Measurements from ENCODE around the gene TIGIT.

TIGIT gene

DNA sequence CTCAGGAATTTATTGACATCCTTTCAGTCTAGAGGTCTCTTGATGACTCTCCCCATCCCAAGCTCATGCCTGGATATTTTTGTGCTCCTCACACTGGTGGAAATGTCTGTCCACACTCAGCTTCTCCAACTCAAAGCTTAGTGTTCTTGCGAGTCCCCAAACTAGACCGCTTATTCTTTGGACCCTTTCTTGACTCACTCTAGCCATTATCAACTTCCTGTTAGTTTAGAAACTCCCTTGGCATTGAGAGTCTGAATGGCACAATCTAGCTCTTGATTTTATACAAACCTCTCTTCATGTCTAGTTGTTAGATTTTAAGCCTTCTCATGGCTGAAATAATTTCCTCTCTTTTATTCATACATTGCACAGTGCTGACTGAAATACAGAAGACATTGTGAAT lies 19.6 kb downstream of the TIGIT start:
- no peak for DNase-seq (ENCODE audit: low spot score)

DNA sequence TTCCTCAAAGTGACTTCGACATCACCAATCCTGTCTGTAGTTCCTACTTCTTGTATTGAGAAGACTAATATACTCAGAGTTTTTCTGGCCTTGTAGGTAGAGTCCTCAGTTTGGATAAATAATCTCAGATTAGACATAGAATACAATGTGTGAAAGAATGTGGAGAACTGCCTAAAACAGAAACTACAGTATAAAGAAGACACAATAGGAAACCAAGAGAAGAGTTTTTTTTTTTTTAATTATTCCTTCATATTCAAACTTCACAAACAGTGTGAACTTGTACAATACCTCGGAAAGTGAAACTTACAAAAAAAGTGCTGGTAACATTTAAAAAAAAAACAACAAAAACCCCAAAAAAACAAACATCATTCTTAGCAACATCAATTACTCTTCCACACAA lies 20.5 kb downstream of the TIGIT start:
- no peak for DNase-seq (ENCODE audit: low spot score)

DNA sequence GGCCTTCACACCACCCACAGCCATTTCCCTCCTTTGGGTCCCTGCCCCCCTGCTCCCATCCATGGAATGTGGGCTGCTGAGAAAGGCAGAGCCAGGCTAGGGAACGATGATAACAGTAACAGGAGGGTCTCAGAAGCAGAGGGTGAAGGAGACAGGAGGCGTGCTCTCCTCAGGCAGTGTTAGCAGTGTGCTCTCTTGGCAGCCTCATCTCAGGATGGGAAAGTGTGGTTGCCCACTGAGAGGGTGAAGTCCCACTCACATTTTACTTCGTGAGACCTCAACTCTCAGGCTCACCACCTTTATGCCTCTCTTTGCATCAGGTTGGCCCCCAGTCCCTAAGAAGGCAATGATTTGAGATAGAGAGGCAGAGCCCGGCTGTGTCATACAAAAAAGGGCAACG lies 24.5 kb downstream of the TIGIT start:
- DNase-seq (ENCODE audit: low spot score): no peak

DNA sequence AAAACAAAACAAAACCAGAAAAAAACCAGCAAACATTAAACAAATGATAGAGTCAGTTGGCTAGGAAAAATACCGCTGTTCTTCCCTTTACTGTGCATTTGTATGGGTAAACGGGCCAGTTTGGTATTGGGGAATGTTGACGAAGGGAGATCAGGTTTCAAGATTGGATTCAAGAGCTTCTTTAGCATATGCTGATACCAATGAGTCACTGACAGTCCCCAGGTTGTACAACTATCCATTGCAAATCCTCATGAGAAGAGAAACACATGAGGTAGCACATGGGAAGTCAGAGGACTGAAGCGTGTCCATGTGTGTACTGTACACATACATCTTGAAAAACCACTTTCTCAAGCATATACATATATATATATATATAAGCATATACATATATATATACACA lies 25.6 kb downstream of the TIGIT start:
- DNase-seq (ENCODE audit: low spot score): no peak

DNA sequence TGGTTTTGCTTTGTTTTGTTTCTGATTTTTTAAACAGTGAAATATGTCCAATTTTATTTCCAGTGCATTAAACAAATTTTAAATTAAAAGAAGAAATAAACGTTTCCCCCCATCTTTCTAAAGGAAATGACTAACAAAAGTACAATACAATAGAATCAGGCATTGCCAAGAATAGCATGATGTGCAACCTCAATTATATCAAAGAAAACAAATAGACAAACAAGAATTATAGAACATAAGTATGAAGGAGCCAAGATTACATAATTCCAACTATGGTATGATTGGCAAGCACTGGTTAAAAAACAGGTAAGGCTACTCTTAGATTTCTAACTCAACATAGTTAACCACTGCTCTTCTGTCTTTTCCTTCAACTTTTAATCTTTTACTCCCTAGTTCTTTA lies 26.4 kb downstream of the TIGIT start:
- DNase-seq (ENCODE audit: low spot score): no peak

DNA sequence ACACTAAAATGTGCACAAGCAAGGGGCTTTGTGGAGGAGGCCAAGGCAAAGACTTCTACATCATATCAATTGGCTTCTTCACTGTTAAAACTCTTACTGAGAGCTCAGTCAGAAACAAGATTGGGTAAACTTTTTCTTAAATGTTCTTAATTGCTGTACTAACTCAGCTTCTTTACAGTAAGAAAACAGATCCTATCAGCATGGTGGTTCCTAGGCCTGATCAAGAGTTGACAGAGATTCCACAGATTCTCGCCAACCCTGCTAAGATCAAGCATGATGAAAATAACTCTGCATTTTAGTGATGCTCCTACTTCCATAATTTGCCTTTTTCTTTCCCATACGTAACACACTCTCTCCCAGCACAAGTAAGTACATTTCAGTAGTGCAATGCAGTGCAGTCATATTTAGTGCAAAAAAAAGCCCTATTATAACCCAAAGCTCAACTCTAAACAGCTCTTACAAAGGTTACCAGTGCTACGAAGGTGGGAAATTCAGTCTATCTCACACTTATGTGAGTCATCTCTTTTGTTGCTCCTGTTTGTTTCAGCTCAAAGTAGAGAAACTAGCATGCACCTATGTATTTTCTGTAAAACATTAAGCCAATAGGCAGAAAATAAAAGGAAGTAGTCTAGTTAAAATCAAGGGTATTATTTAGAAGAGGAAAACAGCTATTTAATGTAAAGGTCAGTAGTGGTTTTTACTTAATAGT lies 29.9 kb downstream of the TIGIT start:
- DNase-seq (ENCODE audit: low spot score): no peak

DNA sequence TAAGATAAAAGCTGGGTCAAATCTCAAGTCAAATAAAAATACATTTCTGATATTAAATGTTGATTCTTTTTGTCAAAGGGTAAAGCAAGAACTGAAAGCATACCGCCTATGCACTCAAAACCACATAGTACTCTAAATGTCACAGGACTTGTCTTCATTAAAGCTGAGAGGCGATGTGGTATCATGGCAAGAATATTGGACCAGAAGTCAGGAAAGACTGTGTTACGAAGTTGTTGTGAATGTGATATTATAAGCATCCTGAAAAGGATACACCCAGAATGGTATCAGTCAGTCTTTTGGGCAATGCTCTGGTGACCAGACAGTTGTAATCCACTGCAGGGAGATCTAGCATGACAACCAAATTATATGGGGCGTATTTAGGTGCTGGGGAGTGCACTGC lies 33.8 kb downstream of the TIGIT start:
- DNase-seq (ENCODE audit: low spot score): no peak

DNA sequence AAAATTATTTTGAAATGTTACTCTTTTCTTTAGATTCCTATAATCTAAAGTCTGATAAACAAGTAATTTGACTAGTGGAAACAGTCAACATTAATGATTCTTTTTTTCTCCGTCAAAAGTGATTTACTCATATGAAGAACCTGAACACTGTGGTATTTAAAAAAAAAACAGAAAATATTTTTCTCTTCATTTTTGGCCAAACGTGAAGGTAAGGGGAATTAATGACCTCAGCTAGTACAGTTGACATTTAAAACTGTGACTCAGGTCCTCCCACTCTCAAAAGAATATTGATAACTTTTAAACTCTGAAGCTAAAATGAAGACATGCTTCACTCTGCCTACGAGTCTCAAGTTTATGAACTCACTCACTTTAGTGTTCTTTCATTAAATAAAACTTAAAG lies 34.5 kb downstream of the TIGIT start:
- DNase-seq (ENCODE audit: low spot score): no peak

DNA sequence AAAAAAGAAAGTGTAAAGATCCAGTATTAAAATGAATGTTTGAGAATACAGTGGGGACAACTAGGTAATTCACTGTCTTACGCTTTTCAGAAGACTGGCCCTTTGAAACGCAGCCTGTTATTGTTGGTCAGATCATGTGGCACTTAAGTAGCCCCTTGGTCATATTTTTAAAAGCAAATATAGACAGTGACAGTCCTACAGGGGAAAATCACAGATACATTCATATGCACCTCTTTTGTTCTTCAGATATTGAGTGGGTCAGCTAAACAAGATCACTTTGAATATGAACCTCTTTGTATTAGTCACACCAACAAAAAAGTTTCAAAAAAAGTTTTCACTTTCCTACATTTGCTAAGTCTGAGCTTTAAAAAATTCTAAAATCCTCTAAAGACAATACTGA lies 36.0 kb downstream of the TIGIT start:
- DNase-seq (ENCODE audit: low spot score): no peak

DNA sequence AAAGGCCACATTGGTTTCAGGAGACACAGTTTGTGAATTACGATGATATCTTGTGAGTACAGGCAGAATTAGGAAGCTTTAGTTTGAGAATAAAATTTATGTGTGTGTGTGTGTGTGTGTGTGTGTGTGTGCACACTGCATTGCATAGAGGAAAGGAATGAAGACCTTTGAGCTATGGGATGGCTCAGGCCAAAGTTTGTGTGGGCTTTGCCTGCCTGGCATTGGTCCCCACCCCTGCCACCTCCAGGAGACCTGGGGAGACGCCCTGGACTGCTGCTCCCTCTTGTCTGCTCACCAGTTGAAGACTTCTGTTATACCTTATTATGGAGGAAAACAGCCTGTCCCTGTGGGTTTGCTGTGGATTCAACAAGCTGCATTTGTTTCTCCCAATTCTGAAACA lies 37.2 kb downstream of the TIGIT start:
- DNase-seq (ENCODE audit: low spot score): no peak

DNA sequence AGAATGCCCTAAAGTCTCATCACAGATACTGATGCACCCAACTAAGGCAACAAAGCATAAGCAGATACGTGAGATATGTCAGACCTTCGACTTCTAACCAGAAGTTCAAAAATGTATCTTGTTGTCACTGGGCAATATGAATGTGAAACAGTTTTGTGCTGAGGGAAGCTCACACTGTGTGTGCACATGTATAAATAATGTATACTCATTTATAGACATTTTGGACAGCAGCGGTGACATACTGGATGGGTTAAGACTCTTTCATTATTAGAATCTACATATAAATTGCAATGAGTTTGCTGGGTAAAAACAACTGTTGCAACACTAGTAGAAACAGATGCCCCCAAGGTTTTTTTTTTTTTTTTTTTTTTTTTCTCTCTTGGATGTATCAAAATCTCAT lies 37.9 kb downstream of the TIGIT start:
- DNase-seq (ENCODE audit: low spot score): no peak

DNA sequence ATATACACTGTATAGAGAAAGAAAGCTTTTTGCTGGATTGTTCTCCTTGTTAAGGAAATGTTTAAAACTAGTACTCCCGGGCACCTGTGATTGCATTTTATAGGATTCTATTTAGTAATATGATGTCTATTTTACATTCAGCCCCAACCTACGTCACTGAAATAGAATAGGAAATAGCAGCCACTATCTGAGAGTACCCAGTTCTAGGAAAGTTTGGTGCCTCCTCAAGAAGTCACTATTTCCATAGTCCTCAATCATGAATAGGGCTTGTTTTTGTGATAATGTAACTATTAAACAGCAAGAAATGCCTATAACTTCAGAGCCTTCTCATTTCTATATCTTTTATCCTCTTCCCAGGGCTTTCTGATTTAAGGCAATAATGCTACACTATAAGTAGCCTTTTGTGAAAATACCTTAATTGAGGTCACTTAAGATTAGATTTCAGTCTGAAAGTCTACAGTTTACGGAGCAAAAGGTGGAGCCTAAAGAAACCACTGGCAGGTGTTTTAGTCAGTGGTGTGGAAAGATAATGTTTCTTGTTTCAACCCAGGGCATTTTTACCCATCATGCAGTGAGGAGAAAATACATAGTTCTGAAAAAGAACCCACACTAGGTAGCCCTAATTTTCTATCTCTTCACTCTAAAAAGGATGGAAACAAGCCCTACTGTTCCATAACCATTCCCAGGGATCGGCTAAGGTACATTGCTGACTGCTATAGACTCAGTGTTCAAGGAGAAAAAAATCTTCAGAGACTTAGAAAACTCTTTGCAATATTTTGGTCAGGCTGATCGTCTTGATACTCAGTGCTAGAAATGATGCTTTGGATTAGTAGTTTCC lies 38.7 kb downstream of the TIGIT start:
- no peak for DNase-seq (ENCODE audit: low spot score)

DNA sequence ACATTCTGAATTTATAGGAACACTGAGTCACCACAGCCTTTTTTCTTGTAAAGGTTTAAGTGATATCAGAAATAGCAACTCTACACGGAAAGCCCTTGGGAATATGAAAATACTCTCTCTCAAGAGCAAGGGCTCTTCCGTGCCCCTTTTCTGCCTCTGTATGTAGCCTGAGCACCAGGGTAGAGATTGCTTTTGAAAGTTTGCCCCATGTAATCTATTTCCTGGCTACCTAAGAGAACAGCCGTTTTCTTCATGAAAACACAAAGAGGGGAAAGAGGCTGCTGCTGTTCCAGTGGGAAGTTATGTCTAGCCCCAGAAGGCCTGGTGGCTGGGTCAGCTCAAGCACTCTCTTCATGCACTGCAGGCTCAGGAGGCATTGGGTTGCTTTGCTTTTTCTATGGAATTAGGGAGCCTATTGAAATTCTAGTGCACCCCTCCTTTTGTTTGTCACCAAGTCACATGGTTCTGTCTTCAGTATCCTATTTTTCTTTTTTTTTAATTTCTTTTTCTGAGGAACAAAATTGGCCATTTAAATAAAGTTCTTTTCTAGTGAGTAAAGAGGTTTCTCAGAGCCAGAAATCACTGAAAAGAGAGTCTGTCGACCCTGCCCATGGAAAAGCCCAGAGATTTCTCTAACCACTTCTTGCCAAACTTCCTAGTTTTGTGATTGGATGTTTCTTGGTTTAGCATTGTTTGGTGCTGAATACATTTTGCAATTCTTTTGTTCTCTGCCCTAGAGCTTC lies 39.5 kb downstream of the TIGIT start:
- no peak for DNase-seq (ENCODE audit: low spot score)

DNA sequence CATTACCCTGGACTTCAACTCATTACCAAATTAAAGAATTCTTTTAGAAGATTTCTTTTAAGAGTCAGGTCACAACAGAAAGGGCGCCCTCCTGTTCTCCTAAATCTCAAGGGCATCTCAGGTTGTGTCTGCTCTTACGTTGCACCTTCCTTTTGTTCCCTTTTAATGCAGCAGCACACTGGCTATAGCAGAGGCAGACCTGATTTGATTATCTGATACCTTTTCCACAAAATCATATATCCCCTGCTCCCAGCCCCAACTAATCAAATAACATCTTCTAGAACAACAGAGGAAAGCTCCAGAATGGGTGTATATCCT lies 40.1 kb downstream of the TIGIT start:
- no peak for DNase-seq (ENCODE audit: low spot score)

DNA sequence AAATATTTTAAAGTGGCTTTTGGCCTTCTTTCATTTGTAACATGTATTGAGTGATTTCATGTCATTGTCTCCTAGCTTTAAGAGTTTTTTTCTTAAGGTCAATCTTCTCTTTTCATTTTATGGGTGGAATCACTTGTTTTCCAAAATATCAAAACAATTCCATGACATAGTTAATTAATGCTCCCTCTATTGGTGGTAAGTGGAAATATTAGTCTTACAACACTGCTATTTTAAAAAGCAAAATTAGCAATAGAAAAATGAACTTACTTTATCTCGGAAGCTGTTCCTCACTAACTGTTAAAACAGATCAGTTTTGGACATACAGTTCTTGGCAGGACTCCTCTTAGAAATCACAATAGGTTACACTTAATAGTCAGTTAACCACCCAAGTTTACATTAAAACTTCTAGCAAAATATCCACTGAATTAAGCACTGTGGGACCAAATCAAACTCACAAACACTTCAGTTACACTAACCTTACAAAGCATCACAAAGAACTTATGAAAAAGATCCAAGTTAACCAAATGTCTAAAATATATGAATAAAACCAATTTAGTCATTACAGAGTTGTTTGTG lies 42.4 kb downstream of the TIGIT start:
- DNase-seq (ENCODE audit: low spot score): no peak

DNA sequence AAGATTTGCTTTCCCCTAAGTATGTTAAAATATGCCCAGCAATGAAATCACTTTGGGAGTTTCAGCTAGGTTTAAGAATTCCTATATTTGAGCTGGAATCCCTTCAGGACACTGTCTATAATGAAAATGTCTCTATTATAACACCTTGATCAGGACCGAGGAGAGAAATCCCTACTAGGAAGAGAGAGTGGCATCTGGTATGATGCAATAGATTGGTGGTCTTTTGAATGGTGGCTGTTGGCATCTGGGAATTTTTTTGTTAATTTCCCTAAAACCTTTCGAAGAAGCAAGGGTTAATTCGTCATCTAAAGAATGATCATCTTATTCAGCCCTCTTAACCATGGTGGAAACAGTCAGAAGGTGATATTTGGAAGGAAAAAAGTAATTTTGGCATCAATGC lies 43.0 kb downstream of the TIGIT start:
- no peak for DNase-seq (ENCODE audit: low spot score)

DNA sequence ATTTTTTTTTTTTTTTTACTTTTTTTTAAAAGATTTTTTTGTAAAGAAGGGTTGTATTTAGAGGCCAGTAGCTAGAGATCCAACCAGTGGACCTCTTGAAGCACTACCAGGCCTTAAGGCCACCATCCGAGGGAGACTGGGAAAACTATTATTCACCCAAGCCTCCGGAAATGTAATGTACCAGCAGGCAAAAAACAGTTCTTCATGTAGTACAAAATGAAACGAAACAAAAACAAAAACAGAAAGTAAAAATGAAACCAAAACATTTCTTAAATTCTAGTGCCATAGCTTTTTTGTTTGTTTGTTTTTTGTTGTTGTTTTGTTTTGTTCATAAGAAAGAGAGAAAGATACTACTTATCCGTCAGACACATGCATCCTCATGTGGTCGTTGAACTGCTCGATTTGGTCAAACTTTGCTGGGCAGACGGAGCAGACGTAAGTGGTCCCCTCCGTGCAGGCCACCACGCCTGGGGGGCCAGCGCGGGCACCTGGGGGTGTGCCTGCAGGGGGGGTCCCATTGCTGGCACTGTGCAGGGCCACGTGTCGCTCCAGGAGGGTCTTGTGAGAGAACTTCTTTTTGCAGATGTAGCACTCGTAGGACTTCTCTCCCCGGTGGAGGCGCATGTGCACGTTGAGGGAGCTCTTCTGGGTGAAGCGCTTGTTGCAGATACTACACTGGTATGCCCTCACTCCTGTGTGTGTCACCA lies 45.0 kb downstream of the TIGIT start:
- DNase-seq (ENCODE audit: low spot score): no peak

DNA sequence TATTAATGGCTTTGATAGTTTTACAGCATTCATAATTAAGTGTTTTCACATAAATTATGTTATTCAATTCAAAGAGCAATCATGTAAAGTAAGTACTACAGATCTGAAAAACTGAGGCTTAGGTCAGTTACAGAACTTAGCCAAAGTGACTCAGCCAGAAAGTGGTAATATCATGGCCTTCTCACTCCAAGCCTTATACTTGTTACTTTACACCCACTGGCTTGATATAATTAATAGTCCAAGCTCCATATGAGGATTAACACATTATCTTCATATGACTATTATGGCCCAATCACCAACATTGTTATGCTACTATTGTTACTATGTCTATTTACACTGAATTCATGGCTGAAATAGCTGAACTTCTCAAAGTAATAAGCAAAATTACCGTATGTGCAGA lies 50.7 kb downstream of the TIGIT start:
- DNase-seq (ENCODE audit: low spot score): no peak

DNA sequence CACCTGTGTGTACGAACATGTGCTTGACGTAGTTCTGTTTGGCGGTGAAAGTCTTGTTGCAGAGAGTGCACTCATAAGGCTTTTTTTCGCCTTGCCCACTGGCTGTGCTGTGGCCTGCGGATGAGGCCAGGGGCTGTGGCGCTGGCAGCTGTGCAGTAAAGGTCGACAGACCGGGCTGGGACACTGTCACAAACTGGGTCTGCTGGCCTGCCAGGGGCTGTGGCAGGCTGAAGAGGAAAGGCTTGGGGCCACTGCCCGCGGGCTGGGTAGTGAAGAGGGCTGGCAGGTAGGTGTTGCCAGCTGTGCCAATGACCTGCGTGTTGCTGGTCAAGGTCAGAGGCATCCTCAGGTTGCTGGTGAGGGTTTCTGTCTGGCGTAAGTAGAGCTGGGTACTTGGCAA lies 56.4 kb downstream of the TIGIT start:
- DNase-seq (ENCODE audit: low spot score): no peak

DNA sequence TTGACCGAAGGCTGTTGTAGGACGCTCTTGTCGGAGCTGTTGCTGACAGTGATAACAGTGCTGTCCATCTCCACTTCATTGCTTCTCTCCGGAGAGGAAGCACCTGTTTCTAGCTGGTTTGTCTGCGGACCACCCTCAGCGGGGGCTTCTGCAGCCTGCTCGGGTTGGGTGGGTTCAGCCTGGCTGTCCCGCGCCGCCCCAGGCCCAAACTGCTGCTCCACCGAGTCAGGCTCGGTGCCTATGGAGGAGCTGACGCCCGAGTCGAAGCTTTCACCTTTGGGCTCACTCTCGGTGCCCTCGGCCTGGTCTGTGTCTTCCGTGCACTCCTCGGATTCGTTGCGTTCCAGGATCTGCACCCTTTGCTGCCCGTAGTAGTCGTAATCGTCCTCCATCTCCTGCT lies 56.9 kb downstream of the TIGIT start:
- no peak for DNase-seq (ENCODE audit: low spot score)

DNA sequence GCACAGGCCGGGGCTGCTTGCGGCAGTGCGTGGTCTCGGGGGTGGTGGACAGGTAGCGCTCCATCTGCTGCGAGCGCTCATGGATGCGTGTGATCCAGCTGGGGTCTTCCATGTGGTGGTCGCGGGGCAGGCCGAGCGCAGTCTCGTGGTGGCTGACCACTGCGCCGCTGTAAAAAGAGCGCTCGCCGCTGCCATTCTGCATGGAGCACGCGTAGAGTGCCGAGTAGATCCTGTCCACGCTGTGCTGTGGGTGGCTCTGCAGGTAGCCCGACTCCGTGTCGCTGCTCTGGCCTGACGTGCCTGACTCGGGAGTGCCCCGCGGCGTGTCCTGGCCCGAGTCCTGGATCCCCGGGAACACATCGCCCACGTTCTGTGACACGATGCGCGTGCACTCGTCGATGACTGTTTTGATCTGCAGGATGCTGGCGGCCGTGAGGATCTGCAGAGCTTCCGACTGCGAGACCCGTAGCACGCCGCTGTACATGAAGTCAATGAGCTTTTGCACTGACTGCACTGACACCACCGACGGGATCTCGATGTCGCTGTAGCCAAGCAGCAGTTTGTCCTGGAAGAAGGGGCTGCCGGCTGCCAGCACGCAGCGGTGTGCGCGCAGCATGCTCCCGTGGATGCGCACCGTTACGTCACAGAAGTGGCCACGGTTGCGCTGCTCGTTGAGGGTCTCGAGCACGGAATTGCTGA lies 57.4 kb downstream of the TIGIT start:
- DNase-seq (ENCODE audit: low spot score): no peak

DNA sequence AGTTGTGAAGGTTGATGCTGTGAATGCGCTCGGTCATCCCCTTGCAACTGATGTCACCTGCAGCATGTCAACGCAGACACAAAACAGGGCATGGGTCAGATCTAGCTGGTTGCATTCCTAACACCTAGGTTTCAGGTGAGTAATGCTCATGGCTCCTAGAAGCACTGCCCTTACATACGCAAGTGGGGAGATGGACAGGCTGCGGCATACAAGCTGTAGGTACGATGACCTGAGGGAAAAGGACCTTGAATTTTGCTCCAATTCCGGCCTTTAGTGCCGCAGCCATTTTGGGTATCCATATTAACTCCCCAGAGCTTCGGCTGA lies 58.0 kb downstream of the TIGIT start:
- no peak for DNase-seq (ENCODE audit: low spot score)
